NCI-H1105 treated with DMSO at 0.1 percent for 48 hours (cell line): Measurements from ENCODE around the gene TSGA10IP.

Experiments used
- DNase-seq: peaks from one replicate; lab custom pipeline; 2025; lab: John Stamatoyannopoulos, UW

Gene TSGA10IP

DNA sequence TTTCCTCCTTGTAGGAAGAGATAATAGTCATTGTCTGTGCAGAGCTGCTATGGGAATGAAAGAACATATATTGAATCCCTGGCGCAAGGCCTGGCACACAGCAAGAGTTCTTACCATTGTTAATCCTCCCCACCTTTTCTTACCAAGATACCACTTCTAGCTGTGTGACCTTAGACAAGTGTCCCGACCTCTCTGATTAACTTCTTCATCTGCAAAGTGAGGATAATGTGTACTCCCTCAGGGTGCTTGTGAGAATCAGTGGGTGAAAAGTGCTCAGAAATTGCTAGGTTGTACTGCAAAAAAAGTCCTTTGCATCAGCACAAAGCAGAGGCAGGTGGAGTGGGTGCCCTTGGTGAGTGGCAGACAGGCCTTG is 62.8 kb downstream of the TSGA10IP start:
- DNase-seq: no peak

DNA sequence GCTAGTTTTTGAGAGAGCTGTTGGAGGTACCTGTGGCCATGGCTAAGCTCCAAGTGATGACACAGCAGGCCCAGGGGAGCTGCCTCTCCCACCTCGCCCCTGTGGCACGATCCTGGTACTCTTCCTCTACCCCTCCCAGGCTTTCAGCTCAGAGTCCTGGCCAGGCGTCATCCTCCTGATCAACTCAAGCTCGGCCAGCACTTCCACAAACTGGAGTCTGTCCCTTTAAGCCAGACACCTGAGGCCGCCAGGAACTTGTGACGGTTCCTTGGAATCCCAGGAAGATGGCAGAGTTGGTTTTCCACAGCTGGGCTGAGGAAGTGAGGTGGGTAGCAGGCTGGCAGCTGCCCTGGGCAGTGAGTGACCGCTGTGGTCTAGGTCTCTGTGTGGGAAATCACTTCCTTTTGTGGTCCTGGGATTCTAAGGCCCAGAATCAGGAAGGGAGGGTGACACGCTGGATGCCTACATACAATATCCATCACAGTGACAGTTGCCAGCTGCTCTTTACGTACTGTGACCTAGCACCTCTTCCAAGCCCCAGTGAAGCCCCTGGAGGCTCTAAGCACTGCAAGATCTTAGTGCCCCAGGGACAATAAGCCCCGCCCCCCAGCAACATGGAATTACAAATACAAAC is 63.3 kb downstream of the TSGA10IP start:
- no peak for DNase-seq
